CD4-positive, alpha-beta T cell treated with Interleukin-21 for 1 hour (primary cell): ENCODE results near the gene ZC3H12A.
A peak's percentile ranks its signal among the peaks of the same experiment; 100 is the strongest.

Source experiments
- DNase-seq: peaks from one replicate; pipeline ENCODE4 v3.0.0-alpha.2; 2020

ZC3H12A gene

DNA sequence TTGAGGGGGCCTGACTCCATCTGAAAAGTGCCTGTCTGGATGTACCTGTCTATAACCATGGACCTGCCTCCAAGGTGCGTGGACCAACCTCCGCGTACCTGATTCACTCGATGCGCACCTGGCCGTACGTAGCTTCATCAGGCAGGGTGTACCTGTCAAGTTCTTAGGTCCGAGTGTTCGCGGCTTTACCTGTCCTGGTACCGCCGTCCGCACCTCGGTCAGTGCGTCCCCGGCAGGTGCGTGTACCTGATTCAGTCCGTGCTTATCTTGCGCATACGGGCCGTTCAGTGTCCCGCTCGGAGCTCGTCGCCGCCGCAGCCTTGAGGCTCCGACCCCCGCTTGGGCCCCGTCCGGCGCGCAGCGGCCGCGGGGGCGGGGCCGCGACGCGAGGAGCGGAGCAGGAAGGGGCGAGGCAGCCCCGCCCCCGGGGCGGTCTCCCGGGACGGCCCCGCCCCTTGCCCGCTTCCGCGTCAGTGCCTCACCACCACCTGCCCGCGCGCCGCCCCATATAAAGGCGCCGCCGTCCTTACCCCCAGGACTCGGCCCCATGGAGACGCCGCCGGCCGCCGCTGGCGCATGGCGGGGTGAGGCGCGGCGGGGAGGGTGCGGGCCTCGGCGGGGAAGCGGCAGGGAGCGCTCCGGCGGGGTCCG lies at the start of gene ZC3H12A:
Gene ZC3H12A (plus strand): TSS at position 535 of the 651 bp plus-strand sequence. CDS start 917 bp downstream, outside the sequence.
- peak; percentile 93 for DNase-seq

GRCh38 chr1:37425221-37425620 lies 49.2 kb upstream of the ZC3H12A start:
- DNase-seq = no peak

DNA sequence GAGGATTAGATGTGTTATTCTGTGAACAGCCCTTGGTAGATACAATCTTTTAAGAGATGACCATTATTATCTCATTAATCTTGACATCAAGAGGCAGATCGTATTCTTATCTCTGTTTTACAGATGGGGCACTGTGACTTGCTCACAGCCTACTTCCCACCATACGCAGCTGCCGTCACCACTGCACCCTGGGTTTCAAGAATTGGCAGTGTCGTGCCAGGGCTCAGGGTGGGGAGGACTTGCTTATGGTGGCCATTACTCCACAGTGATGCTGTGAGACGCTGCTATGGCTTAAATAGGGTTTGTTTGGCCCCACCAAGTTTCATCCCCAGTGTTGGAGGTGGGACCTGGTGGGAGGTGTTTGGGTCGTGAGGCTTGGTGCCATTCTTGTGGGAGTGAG lies 45.4 kb upstream of the ZC3H12A start:
- no peak for DNase-seq

DNA sequence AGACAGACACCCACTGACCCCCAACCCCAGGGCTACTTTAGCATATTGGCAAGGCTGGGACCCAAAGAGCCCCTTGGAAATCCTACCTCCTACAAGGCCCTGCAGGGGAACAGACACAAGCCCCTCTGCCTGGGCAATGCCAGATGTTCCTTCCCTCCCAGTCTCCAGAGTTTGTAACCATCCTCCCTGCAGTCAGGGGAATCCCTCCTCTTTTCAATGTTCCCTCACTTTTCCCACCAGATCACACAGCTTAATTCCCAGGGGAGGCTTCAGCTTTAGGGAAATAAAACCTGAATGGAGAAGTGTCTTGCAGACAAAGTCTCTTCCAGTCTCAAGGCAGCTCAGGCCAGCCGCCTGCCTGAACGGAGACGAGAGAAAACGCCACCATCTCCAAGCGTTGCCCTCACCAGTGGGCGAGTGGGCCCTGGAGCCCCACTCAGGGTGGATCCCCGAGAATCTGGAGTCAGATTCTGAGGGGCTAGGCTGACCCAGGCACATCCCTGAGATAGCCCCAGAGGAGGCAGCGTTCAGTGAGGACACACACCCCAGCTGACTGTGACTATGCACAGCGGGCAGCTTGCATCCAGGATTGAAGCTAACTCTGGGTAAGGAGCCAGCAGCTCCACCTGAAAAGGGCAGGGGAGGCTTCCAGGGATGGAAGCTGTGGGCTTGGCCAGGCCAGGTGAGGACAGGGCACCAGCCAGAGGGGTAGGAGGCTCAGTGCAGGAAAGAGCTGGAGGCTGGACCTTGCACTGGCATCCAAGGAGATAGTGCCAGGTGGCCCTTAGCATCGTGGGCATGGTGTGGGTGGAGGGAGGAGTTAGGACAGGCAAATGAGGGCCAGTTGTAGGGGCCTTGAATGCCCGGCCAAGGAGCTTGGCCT lies 44.0 kb upstream of the ZC3H12A start:
- no peak for DNase-seq

- DNase-seq = no peak
Observed at GRCh38 chr1:37432716-37433115, 41.7 kb upstream of the ZC3H12A start.

GRCh38 chr1:37433171-37433570 lies 41.2 kb upstream of the ZC3H12A start:
- DNase-seq = no peak

DNA sequence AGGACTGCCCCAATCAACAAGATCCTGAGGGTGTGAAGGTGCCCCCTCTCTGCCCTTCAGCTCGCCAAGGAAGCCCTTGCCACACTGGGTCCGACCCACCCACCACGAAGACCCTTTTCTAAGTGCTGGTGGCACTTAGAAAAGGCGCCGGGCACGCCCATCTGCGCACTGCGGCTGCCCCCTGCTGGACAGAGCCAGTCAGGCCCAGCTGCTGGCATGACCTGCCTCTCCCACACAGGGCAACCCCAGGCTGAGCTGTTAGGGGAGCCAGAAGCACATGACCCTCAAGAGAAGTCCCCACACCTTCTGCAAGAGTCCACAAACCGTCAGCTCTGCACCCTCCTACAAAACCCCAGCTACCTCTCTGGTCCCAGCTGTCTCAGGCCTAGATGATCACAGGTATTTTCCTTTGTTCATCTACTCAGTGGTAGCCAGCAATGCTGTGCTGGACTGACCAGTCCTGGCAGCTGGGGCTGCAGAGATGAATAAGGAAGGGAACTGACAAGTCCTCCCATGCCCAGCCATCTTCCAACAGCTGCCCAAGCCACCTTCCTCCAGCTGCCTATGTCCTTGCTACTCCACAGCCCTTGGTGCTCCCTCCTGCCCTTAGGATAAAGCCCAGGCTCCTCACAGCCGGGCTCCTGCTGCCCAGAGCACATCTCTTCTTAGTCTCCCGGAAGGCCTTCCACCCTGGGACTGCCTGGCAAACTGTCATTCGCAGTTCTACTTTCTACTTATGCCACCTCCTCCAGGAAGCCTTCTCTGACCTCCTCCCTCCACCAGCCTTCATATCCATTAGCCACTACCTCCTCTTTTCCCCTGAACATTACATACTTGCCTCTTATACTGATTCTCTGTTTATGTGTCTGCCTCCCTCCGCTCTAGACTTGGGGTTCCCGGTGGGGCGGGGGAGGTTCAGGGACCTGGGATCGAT lies 39.8 kb upstream of the ZC3H12A start:
- peak; percentile 56 for DNase-seq

GRCh38 chr1:37437087-37437486 lies 37.3 kb upstream of the ZC3H12A start:
- no peak for DNase-seq

GRCh38 chr1:37438037-37438868 lies 36.1 kb upstream of the ZC3H12A start:
- no peak for DNase-seq

DNA sequence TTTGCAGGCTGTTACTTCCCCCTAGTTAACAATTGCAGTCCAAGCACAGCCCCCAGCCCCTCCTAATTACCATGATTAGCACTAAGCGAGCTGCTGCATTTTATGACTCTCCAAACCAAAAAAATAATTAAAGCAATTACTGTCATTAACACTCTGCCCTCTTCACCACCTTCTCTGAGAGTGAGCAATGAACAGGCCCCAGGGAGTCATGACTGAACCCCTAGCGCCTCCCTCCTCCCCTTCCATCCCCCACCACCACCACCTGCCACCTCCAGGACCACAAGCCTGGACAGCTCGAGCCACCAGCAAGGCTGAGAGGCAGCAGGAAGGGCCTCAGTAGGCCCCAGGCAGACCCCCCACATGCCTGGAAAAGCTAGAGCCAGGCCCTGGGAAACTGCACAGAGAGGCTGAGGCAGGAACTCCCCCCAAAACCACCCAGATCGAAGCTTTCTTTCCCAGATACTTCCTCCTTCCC lies 35.5 kb upstream of the ZC3H12A start:
- no peak for DNase-seq

GRCh38 chr1:37439349-37439995 lies 34.9 kb upstream of the ZC3H12A start:
- no peak for DNase-seq

DNA sequence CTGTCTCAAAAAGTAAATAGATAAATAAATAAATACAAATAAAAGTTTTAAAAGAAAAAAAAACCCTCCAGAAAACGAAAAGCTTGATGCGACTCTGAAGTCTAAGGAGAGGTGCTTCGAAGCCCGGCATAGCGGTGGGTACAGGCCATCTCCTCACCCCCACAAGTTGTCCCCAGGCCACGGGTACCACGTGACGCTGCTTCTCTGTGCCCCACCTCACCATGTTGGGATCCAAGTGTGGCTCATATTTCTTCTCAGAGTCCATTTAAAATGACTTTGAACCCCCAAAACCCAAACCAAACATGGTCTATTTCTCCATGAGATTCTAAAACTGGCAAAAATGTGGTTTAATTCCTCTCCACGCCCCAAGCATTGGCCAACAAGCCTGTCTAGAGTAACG lies 32.9 kb upstream of the ZC3H12A start:
- DNase-seq = no peak

GRCh38 chr1:37442139-37442538 lies 32.2 kb upstream of the ZC3H12A start:
- no peak for DNase-seq

- no peak for DNase-seq
Observed at GRCh38 chr1:37442644-37443043, 31.7 kb upstream of the ZC3H12A start.

- DNase-seq = no peak
Observed at GRCh38 chr1:37446874-37447273, 27.5 kb upstream of the ZC3H12A start.

DNA sequence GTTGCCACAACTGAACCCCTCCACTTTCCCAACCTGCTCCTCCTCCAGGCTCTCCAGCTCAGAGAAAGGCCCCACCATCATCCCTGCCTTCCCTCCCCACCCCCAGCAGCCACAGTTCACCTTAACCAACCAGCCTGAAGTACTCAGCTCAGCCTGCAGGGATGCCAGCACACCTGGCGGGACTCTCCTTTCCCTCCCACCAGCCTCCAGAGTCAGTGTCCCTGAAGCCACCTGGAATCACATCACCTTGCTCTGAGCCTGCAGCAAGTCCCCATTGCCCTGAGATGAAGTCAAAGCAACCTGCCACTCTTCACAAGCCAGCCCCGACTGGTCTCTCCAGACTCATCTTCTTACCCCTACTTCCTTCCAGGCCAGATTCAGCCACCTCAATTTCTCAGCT lies 26.2 kb upstream of the ZC3H12A start:
- DNase-seq = no peak

DNA sequence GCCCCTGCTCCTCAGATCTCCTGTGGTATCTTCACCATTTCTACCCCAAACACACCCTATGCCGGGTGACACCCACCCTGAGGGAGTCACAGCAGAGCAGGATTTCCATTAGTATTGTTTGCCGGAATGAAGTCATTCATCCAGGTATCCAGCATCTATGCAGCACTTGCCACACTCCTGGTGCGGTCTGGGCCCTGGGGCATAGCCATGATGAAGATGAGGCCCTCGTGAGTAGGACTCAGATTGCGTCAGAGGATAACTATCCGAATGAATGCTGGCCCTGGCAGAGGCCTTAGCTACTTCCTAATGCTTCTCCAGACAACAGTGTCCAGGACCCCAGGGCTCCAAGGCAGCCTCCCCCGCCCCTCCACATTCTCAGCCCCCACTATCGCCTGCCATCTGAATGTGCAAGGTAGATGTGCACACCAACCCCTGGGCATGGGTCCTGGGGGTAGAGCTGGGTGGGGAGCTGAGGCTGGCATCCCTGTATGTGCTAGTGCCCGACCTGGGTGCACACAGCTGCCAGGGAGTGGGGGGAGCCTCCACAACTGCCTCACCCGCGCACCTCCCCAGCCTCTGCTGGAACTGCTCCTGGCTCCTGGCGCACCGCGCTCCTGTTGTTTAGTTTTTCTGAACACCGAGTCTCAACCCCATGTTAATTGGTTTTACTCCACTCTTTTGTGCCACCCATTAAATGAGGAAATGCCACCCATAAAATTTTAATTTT lies 25.5 kb upstream of the ZC3H12A start:
- DNase-seq = no peak

- peak; percentile 8 for DNase-seq
Observed at GRCh38 chr1:37449936-37450335, 24.4 kb upstream of the ZC3H12A start.

DNA sequence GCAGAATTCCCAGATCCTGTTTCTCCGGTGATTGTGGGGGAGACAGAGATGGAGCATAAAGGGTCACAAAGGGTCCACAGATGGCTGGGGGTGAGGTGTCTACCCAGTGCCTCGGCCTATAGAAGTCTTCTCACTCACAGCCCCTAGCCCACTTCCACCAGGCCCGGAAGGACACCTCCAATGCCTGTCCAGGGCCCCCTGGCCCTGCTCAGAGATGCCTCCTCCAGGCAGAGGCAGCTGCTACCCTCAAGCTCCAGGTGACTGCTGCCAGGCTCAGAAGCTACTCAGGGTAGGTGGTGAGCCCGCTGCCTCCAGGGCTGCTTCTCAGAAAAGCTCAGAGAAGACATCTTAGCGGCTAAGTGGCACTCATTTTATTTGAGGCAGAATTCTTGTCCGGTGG lies 22.0 kb upstream of the ZC3H12A start:
- no peak for DNase-seq

- DNase-seq = no peak
Observed at GRCh38 chr1:37453647-37454046, 20.7 kb upstream of the ZC3H12A start.

GRCh38 chr1:37455516-37455915 lies 18.9 kb upstream of the ZC3H12A start:
- DNase-seq = no peak
